Stimulated activated CD4-positive, alpha-beta T cell treated with anti-CD3 and anti-CD28 coated beads, Interleukin-4, amount 100 ng/mL, for 1 hour (primary cell): ENCODE measurements around the gene PDGFRA.
"Not testable (repeated sequence)": the region's sequence is repeated elsewhere in the genome, so short reads cannot be mapped to it uniquely, and the experiment has no call there.

Source experiments
- DNase-seq: peaks from one replicate; pipeline ENCODE4 v3.0.0-alpha.2; 2020

PDGFRA gene

DNA sequence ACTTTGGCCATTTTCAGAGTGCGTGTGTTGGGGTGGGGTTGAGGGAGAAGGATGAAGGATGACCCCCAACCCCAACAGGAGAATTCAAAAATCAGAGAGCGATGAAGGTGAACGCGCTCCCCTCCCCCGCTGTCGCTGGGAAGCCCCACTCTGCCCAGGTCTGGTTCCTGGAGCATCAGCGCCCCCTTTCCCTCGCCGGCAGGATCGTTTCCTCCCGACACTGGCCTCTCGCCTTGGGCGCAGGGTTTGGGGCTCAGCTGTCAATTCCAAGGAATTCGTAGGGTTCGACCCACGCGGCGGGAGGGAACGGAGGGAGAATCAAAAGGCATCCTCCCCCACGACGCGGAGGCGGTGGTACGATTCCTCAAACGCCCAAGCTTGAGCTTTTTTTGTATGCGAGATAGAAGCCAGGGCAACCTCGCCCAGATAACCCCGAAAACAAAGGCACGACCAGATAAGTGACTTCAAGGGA, 1.0 kb upstream of the PDGFRA start:
- DNase-seq = peak; percentile 48

GRCh38 chr4:54228546-54228945, 547 bp upstream of the PDGFRA start:
- no peak for DNase-seq

DNA sequence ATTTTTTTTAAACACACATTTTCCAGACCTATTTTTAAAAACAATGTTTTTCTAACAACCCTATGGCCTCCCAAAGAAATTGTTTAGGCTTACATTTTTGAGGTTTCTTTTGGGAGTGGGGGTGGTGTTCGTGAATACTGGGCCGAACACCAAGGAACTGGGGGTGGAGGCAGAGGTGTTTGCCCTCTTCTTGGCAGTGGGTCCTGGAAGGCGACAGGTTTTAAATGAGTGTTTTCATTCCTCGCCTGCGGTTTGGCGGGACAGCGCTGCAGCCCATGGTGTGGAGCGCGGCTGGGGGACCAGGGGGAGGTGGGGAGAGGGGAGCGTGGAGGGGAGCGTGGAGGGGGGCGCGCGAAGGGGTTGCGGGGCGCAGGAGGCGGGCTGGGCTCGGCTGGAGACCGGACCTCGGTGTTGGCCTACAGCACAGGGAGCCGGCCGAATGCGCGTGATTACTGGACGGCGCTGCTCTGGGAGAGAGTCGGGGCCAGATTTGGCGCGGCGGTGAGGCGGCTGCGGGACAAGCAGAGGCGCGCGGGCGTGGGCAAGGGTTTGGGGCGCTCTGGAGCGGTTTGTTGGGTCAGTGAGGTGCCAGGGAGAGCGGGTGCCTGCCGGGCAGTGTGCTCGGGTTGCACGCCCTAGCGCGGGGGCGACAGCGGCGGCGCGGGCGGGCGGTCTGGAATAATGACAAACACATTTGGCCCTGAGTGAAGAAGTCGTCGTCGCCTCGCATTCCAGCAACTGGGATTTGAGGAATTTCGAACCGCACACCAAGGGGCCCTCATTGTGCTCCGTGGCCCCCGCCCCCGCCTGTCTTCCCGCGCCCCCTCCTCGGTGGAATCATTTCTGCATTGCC, 764 bp downstream of the PDGFRA start:
- peak; percentile 3 for DNase-seq

- DNase-seq = no peak
Measured at GRCh38 chr4:54230484-54231418, 1.7 kb downstream of the PDGFRA start.

- no peak for DNase-seq
Measured at GRCh38 chr4:54231419-54231767, 2.3 kb downstream of the PDGFRA start.

DNA sequence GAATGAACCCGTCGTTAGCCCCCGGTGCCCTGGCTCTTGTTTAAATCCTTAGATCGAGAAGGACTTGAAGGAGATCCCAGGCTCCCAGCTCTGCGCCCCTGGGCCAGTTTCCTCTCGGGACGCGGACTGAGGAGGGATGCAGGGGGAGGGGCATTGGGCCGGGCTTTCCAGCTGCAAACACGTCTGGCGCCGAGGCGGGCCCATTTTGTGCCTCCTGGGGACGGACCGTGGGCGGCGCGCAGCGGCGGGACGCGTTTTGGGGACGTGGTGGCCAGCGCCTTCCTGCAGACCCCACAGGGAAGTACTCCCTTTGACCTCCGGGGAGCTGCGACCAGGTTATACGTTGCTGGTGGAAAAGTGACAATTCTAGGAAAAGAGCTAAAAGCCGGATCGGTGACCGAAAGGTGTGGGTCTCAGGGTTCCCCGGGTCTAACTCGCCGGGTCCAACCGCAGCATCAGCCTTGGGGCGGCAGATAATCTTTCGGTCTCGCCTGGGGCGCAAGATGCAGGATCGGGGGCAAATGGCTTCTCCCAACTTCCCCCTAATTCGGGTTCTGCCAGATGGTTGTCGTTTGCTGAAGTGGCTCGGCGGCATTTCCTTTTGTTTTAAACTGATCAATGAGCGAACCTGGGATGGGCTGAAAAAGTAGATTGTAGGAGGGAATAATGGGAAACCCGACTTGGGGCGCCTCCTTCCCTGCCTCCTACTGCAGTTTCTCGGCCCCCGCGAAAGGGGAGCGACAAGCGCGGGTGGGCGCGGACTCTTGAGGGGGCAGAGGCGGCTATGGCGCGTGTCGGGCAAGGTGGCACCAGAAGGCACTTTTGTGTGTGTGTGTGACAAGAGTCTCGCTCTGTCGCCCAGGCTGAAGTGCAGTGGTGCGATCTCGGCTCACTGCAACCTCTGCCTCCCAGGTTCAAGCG, 2.9 kb downstream of the PDGFRA start:
- DNase-seq = no peak

DNA sequence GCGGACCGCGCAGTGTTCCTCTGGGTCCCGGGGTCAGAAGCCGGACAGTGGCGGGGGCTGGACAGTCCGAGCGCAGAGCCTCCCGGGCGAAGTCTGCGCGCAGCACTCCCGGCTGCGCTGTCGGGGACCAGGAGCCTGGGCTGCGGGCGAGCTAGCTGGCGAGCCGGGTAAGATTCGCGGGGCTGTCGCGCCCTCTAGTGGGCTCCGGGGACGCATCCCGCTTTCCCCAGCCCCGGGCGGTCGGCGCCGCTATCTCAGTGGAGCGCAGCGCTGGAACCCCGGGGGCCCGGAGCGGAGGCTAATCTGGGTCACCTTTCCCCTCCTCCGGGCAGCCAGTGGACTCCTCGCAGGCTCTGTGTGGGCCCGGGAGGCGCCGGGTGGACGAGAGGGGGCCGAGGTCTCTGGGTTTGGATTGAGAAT, 4.2 kb downstream of the PDGFRA start:
- peak; percentile 81 for DNase-seq

GRCh38 chr4:54233697-54234496, 4.8 kb downstream of the PDGFRA start:
- DNase-seq = peak; percentile 72

- no peak for DNase-seq
Measured at GRCh38 chr4:54234497-54235205, 5.6 kb downstream of the PDGFRA start.

DNA sequence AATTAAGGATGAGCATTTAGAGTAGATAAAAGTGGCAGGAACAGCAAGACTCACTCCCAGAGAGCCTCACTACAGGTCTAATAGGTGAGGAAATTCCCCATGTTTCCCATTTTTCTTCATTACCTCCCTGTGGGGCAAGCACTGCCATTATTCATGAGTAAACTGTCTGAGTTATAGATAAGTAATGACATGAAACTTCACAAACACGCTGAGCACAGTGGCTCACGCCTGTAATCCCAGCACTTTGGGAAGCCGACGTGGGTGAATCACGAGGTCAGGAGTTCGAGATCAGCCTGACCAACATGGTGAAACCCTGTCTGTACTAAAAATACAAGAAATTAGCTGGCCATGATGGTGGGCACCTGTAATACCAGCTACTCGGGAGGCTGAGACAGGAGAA, 7.2 kb downstream of the PDGFRA start:
- DNase-seq = not testable (repeated sequence)

- no peak for DNase-seq
Measured at GRCh38 chr4:54237770-54238169, 8.7 kb downstream of the PDGFRA start.

GRCh38 chr4:54238389-54238788, 9.3 kb downstream of the PDGFRA start:
- DNase-seq = no peak

GRCh38 chr4:54241268-54241823, 12.3 kb downstream of the PDGFRA start:
- not testable (repeated sequence) for DNase-seq

GRCh38 chr4:54243541-54243940, 14.4 kb downstream of the PDGFRA start:
- not testable (repeated sequence) for DNase-seq

DNA sequence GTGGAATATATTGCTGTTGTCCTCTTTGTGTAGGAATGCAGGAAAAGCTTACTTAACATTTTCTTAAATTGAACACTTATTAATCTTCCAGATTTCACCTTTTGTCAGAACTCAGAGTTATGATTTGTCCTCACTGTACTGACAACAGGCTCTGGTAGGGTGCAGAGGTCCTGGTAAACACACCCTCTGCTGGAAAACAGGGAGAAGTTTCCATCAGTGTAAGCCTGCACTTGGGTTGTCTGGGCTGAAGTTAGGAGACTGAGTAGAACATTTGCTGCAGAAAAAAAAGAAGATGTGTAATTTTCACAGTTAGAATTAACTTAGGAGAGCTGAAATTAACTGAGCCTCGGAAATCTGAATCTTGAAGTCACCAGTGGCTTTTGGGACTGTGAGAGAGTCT, 23.2 kb downstream of the PDGFRA start:
- not testable (repeated sequence) for DNase-seq

DNA sequence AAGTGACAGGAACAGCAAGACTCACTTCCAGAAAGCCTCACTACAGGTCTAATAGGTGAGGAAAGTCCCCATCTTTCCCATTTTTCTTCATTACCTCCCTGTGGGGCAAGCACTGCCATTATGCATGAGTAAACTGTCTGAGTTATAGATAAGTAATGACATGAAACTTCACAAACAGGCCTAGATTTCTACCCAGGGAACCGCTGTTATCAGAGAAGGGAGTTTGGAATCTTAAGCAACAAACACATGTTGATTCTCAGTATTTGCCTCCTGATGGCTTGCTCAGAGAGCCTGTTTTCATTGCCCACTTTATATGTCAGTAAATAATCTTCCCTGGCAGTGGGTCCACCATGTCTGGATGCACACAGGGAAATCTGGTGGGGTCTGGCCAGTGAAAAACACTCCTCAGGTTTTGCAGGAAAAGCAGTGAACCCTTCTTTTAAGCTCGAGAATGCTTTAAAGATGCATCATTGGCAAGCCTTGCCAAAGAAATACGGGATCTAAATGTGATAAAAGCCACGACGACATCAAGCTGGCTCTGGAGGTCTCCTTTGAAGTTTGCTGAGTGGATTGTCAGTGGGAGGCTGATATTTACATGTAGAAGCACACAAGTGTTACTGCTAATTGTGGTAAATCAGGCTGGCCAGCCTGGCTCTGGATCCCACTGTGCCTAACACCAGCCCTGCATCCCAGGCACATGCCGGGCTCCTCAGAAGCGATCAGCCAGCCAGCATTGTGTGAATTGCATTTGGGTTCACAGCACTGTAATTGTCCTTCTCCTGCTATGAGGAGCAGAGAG, 25.2 kb downstream of the PDGFRA start:
- DNase-seq = no peak

DNA sequence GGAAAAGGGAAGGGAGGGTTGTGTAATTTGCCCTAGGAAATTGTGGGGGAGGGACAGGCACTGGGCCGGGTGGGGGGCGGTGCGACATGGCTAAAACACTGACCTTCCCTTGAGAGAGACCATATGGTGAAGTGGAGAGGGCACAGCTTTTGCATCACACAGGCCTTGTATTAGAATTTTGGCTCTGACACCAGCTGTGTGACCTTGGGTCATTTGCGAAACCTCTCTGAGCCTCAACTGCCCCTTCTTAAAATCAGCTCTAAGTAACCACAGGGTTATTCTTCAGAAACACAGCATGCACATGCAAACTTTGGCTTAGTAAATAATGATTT, 25.8 kb downstream of the PDGFRA start:
- no peak for DNase-seq

GRCh38 chr4:54255881-54256280, 26.8 kb downstream of the PDGFRA start:
- no peak for DNase-seq

DNA sequence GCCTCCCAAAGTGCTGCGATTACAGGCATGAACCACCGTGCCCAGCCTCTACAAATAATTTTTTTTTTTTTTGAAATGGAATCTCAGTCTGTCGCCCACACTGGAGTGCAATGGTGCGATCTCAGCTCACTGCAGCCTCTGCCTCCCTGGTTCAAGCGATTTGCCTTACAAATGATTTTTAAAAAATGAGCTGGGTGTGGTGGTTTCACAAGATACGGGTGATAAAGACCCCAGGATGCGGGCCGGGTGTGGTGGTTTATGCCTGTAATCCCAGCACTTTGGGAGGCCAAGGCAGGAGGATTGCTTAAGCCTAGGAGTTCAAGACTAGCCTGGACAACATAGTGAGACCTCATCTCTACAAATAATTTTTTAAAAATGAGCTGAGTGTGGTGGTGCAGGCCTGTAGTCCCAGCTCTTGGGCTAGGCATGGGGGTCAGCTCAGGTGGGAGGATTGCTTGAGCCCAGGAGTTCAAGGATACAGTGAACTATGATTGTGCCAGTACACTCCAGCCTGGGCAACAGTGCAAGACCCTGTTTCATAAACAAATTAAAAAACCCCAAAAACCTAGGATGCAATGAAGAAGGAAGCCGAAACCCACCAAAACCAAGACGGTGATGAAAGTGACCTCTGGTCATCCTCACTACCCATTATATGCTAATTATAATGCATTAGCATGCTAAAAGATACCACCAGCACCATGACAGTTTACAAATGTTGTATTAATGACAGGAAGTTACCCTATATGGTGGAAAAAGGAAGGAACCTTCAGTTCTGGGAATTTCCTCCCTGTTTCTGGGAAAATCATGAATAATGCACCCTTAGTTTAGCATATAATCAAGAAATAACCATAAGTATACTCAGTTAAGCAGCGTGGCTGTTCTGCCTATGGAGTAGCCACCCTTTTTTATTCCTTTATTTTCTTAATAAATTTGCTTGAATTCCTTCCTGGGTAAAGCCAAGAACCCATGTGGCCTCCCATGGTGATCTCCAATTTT, 27.7 kb downstream of the PDGFRA start:
- no peak for DNase-seq
